Measurements from ENCODE around the gene SNX14. TPM values are rescaled to one million over a fixed set of nuclear protein-coding genes. Genes with fewer than 3 reads are reported as not detected.

SNX14 gene
- total and polyA plus RNA-seq, 10 of the 15 experiments (the other 5 are each of a cell fraction or from before 2014, with no cell fraction given), result 34.2 to 122 (median 51.0) TPM

DNA sequence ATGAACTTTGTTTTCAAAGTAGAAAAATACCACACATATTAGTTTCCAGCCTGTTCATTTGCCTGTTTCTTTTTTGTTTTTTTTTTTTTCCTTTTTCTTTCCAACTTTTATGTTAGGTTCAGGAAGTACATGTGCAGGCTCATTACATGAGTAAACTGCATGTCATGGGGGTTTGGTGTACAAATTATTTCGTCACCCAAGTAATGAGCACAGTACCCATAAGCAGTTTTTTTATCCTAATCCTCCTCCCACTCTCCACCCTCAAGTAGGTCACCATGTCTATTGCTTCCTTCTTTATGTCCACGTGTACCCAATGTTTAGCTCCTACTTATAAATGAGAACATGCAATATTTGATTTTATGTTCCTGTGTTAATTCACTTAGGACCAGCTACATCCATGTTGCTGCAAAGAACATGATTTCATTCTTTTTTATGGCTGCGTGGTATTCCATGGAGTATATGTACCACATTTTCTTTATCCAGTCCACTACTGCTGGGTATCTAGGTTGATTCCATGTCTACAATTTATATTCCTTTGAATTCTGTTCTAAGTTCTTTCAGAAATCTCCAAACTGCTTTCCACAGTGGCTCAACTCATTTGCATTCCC lies 31.8 kb downstream of the SNX14 start:
- SMC1A ChIA-PET (ENCODE audit: uncharacterized antibody, unreplicated experiment), result interaction anchor here (1.0 kb wide), 2 partner anchors 17 to 31 kb away, joined by 3 to 5 read pairs; no protein-coding TSS in a partner anchor
- FAIRE-seq, result no peak
- no peak for TF ChIP-seq ZSCAN29 (IDR thresholded peaks at IDR 0.05)
- no peak for TF ChIP-seq RAD51 (IDR thresholded peaks at IDR 0.05)
- no peak for TF ChIP-seq EP300 (IDR thresholded peaks at IDR 0.05; ENCODE audit: borderline replicate concordance in 1 of 2, control insufficient read depth in 1 of 2, low read depth in 2 of 2, low read length in 2 of 2)
- TF ChIP-seq, protein P1, sequence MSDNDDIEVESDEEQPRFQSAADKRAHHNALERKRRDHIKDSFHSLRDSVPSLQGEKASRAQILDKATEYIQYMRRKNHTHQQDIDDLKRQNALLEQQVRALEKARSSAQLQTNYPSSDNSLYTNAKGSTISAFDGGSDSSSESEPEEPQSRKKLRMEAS (IDR thresholded peaks at IDR 0.05; ENCODE audit: low read depth, low read length), result no peak
- TF ChIP-seq CHD4 (IDR thresholded peaks at IDR 0.05), result no peak
- TF ChIP-seq ZNF622 (IDR thresholded peaks at IDR 0.05), result no peak
- no peak for TF ChIP-seq GABPA (IDR thresholded peaks at IDR 0.05; ENCODE audit: low read depth)
- TF ChIP-seq, protein P2, sequence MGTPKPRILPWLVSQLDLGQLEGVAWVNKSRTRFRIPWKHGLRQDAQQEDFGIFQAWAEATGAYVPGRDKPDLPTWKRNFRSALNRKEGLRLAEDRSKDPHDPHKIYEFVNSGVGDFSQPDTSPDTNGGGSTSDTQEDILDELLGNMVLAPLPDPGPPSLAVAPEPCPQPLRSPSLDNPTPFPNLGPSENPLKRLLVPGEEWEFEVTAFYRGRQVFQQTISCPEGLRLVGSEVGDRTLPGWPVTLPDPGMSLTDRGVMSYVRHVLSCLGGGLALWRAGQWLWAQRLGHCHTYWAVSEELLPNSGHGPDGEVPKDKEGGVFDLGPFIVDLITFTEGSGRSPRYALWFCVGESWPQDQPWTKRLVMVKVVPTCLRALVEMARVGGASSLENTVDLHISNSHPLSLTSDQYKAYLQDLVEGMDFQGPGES (IDR thresholded peaks at IDR 0.05), result no peak
- TF ChIP-seq, protein P3, sequence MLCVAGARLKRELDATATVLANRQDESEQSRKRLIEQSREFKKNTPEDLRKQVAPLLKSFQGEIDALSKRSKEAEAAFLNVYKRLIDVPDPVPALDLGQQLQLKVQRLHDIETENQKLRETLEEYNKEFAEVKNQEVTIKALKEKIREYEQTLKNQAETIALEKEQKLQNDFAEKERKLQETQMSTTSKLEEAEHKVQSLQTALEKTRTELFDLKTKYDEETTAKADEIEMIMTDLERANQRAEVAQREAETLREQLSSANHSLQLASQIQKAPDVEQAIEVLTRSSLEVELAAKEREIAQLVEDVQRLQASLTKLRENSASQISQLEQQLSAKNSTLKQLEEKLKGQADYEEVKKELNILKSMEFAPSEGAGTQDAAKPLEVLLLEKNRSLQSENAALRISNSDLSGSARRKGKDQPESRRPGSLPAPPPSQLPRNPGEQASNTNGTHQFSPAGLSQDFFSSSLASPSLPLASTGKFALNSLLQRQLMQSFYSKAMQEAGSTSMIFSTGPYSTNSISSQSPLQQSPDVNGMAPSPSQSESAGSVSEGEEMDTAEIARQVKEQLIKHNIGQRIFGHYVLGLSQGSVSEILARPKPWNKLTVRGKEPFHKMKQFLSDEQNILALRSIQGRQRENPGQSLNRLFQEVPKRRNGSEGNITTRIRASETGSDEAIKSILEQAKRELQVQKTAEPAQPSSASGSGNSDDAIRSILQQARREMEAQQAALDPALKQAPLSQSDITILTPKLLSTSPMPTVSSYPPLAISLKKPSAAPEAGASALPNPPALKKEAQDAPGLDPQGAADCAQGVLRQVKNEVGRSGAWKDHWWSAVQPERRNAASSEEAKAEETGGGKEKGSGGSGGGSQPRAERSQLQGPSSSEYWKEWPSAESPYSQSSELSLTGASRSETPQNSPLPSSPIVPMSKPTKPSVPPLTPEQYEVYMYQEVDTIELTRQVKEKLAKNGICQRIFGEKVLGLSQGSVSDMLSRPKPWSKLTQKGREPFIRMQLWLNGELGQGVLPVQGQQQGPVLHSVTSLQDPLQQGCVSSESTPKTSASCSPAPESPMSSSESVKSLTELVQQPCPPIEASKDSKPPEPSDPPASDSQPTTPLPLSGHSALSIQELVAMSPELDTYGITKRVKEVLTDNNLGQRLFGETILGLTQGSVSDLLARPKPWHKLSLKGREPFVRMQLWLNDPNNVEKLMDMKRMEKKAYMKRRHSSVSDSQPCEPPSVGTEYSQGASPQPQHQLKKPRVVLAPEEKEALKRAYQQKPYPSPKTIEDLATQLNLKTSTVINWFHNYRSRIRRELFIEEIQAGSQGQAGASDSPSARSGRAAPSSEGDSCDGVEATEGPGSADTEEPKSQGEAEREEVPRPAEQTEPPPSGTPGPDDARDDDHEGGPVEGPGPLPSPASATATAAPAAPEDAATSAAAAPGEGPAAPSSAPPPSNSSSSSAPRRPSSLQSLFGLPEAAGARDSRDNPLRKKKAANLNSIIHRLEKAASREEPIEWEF (IDR thresholded peaks at IDR 0.05; ENCODE audit: insufficient replicate concordance, low read depth, low read length), result no peak
- no peak for TF ChIP-seq IKZF1 (conservative IDR thresholded peaks at IDR 0.05)
- no peak for TF ChIP-seq NFYA (IDR thresholded peaks at IDR 0.05; ENCODE audit: borderline replicate concordance, low read depth, low read length)
- TF ChIP-seq BCL11A (IDR thresholded peaks at IDR 0.05; ENCODE audit: low read depth, low read length), result no peak
- TF ChIP-seq SUZ12 (IDR thresholded peaks at IDR 0.05; ENCODE audit: unreplicated experiment), result no peak
- TF ChIP-seq, protein P4, sequence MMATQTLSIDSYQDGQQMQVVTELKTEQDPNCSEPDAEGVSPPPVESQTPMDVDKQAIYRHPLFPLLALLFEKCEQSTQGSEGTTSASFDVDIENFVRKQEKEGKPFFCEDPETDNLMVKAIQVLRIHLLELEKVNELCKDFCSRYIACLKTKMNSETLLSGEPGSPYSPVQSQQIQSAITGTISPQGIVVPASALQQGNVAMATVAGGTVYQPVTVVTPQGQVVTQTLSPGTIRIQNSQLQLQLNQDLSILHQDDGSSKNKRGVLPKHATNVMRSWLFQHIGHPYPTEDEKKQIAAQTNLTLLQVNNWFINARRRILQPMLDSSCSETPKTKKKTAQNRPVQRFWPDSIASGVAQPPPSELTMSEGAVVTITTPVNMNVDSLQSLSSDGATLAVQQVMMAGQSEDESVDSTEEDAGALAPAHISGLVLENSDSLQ (IDR thresholded peaks at IDR 0.05), result no peak

More for the DNA sequence above, 31.8 kb downstream of the SNX14 start:
- no peak for DNase-seq (ENCODE audit: low read depth, low spot score)
- H3K4me2 ChIP-seq (ENCODE audit: control insufficient read depth, insufficient read depth), result no peak overlapping the region
- intact Hi-C loops (cut with micrococcal nuclease; ENCODE audit: unreplicated experiment) (no loop called here), in situ Hi-C loops (cut with MboI) (no loop called here)
- no TSS peak for BruUV-seq (replicated peaks)
- 92% methylated on average over 3 of the region's 3 CpGs for WGBS (ENCODE audit: insufficient coverage, insufficient replicate concordance, low lambda C conversion rate, missing lambda C conversion rate)
- no peaks in the 10 kb centered on the region for H4K20me1 ChIP-seq (ENCODE audit: control insufficient read depth, insufficient read depth)
- RAD21 ChIA-PET (ENCODE audit: unreplicated experiment), result no interaction called here
- H3K27ac ChIP-seq (ENCODE audit: control insufficient read depth, insufficient read depth), result no peak overlapping the region
- CTCF ChIA-PET, result interaction anchor here (1.0 to 1.5 kb wide), 2 partner anchors 8 to 25 kb away, joined by 4 to 5 read pairs; no protein-coding TSS in a partner anchor
- POLR2A ChIA-PET, result interaction anchor here (0.7 kb wide), 1 partner anchor 47 kb away, joined by 3 read pairs; no protein-coding TSS in a partner anchor
- peaks cover 0 to 3% of the 10 kb centered on the region in 2 experiments; a peak in 2 of 4 replicates for H3K36me3 ChIP-seq (ENCODE audit: control insufficient read depth in 2 of 2, insufficient read depth in 2 of 2, low read length in 1 of 2)
- no peaks in the 10 kb centered on the region for H3K27me3 ChIP-seq (replicated peaks in 1 of 2; ENCODE audit: control insufficient read depth in 2 of 2, insufficient read depth in 2 of 2, low read length in 1 of 2)
- H3K4me1 ChIP-seq (ENCODE audit: control insufficient read depth, insufficient read depth, low read length), result no peaks in the 10 kb centered on the region
- no peak for ATAC-seq
- H3K9ac ChIP-seq (ENCODE audit: control insufficient read depth, insufficient read depth, low read length), result no peak overlapping the region
- no peaks in the 10 kb centered on the region for H3K79me2 ChIP-seq (ENCODE audit: control insufficient read depth, insufficient read depth, low read length)
- H2AFZ ChIP-seq (ENCODE audit: control insufficient read depth, low read depth, low read length), result no peak overlapping the region
- no peak overlapping the region for H3K4me3 ChIP-seq
- no peaks in the 10 kb centered on the region; the same call in 2 of the 3 replicates for H3K9me3 ChIP-seq (replicated peaks; ENCODE audit: control insufficient read depth, insufficient read depth, low read length)
